ENCODE measurements around the gene SYS1. TPM values are rescaled to one million over a fixed set of nuclear protein-coding genes. Genes with fewer than 3 reads are reported as not detected.

SYS1 gene
- total RNA-seq = 10 to 100 TPM; 11.1 to 19.0 (median 16.5) TPM
- 10 to 100 TPM in 1 of 2 donors, 1 to 10 TPM in 1; 9.6 to 13.7 TPM for polyA plus RNA-seq

GRCh38 chr20:45362804-45363610 lies at the start of gene SYS1:
Gene SYS1, plus strand, starts transcription at chr20:45363156. Its CDS starts 376 bp downstream, at chr20:45363532.
- intact Hi-C loops (cut with DNase I) = no loop called here
- H3K4me1 ChIP-seq = peaks cover 1 to 54% (median 12%) of the 10 kb centered on the region in 3 donors
- TF ChIP-seq CTCF (IDR thresholded peaks at IDR 0.05) = peak; percentile 74 to 78 (median 76)
- WGBS, 2 donors = 0 to 1% methylated on average over 53 to 55 of the region's 55 CpGs
- FAIRE-seq (no peak), DNase-seq (peak; percentile 99 to 100 (median 99)), ATAC-seq (peak; percentile 84 to 91 (median 90))
- H3K9me3 ChIP-seq = no peaks in the 10 kb centered on the region
- H3K36me3 ChIP-seq = peaks cover 0 to 6% (median 0%) of the 10 kb centered on the region in 3 donors
- H3K4me3 ChIP-seq = peak within 1 kb of the TSS; percentile 56 to 71 (median 62)
- H3K27me3 ChIP-seq = no peaks in the 10 kb centered on the region
- H3K27ac ChIP-seq = peak within 1 kb of the TSS; percentile 80 to 97 (median 92)

- H3K36me3 ChIP-seq = peaks cover 0 to 22% (median 6%) of the 10 kb centered on the region in 3 donors
- DNase-seq (no peak), ATAC-seq (no peak), FAIRE-seq (no peak)
- H3K27ac ChIP-seq = no peak overlapping the region
- no peak overlapping the region for H3K4me3 ChIP-seq
- intact Hi-C loops (cut with DNase I) = loop anchor here in 2 of 3 donors (10.0 kb wide), 2 partner anchors 121 to 451 kb away; no protein-coding TSS in a partner anchor
- TF ChIP-seq CTCF (IDR thresholded peaks at IDR 0.05) = no peak
- no peaks in the 10 kb centered on the region for H3K27me3 ChIP-seq
- no peaks in the 10 kb centered on the region for H3K9me3 ChIP-seq
- no peaks in the 10 kb centered on the region for H3K4me1 ChIP-seq
- 51 to 57% methylated on average over 11 of the region's 11 CpGs for WGBS, 2 donors
These were observed 49.0 kb upstream of the SYS1 start for GRCh38 chr20:45313943-45314342.

GRCh38 chr20:45315672-45316071 lies 47.3 kb upstream of the SYS1 start:
- TF ChIP-seq CTCF (IDR thresholded peaks at IDR 0.05) = no peak
- no peaks in the 10 kb centered on the region for H3K4me1 ChIP-seq
- ATAC-seq (no peak), DNase-seq (no peak), FAIRE-seq (no peak)
- no peak overlapping the region for H3K27ac ChIP-seq
- H3K27me3 ChIP-seq = no peaks in the 10 kb centered on the region
- H3K9me3 ChIP-seq = no peaks in the 10 kb centered on the region
- no peak overlapping the region for H3K4me3 ChIP-seq
- WGBS, 2 donors = 91 to 97% methylated on average over 4 of the region's 4 CpGs
- peaks cover 0 to 22% (median 6%) of the 10 kb centered on the region in 3 donors for H3K36me3 ChIP-seq
- intact Hi-C loops (cut with DNase I) = loop anchor here (5.0 to 10.0 kb wide), 5 partner anchors 117 to 457 kb away; no protein-coding TSS in a partner anchor

- DNase-seq (peak in 2 of 6 donors; percentile 44 to 84), FAIRE-seq (no peak), ATAC-seq (no peak)
- Histone ChIP-seq H3K27ac (no peak overlapping the region), H3K4me3 (no peak overlapping the region), H3K9me3 (no peaks in the 10 kb centered on the region), H3K36me3 (peaks cover 0 to 22% (median 6%) of the 10 kb centered on the region in 3 donors), H3K4me1 (peaks cover 0 to 2% (median 0%) of the 10 kb centered on the region in 3 donors), H3K27me3 (no peaks in the 10 kb centered on the region)
- WGBS, 2 donors = 65 to 69% methylated on average over 67 to 71 of the region's 71 CpGs
- intact Hi-C loops (cut with DNase I) = loop anchor here (5.0 to 10.0 kb wide), 5 partner anchors 116 to 456 kb away; no protein-coding TSS in a partner anchor
- no peak for TF ChIP-seq CTCF (IDR thresholded peaks at IDR 0.05)
These were observed 46.5 kb upstream of the SYS1 start for GRCh38 chr20:45316150-45317080.
